Pericardium fibroblast (primary cell): Measurements from ENCODE around the gene SV2A. TPM values are rescaled to one million over a fixed set of nuclear protein-coding genes. Genes with fewer than 3 reads are reported as not detected.

Experiments
- total RNA-seq: library from RNA; depleted of rRNA; stranded (reverse); fragments of >200 nt; gene quantifications from 2 replicates; pipeline ENCODE4 v1.2.3, GENCODE V29; 2015

Gene SV2A
- 5.8 and 7.5 TPM in 2 replicates for total RNA-seq

GRCh38 chr1:149917571-149918144, at the start of gene SV2A:
Gene SV2A (minus strand): TSS chr1:149917844. CDS start chr1:149913840, 4,004 bp downstream.

DNA sequence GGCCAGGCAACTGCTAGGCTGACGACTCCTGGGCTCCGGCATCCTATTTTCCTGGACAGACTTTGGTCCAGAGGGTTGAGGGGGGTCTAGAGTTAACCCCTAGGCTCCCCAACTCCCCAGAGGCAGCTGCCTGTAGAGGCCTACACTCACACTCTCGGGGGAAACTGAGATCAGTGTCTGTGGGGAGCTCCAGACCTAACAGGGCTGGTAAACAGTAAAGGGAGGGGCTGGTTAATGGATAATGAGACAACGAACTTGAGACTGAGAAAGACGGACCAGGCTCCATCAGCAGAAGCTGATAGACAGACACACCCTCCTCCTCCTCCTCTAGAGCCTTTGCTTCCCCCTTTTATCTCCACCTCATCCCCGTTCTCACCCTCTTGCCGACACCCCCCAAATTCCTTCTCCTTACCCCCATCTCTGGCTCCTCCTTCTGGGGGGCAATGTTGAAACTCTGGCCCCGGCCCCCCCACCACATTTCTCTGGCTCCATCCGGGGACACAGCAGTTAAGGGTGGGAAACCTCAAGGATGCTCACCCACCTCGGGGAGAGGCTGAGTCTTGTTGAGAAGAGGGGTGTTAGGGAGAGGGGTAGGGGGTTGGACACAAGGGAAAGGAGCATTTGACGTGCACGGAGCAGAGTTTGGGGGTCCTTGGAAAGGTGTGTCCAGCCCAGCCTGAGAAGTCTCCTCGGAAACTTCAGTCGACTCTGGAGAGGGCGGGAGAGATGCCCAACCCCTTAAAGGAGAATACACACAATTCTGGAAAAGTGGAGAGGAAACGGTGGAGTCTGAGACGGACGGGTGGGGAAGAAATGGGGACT, 18.7 kb upstream of the SV2A start, which contains the start of gene MTMR11:
TSS of gene MTMR11 (minus strand) at position 710 of the 822 bp plus-strand sequence. CDS start at position 478, 232 bp downstream.

GRCh38 chr1:149927563-149928400, 10.1 kb upstream of the SV2A start, which contains the start of gene SF3B4:
Gene SF3B4 (minus strand): TSS chr1:149927803. CDS start chr1:149927759, 44 bp downstream.

DNA sequence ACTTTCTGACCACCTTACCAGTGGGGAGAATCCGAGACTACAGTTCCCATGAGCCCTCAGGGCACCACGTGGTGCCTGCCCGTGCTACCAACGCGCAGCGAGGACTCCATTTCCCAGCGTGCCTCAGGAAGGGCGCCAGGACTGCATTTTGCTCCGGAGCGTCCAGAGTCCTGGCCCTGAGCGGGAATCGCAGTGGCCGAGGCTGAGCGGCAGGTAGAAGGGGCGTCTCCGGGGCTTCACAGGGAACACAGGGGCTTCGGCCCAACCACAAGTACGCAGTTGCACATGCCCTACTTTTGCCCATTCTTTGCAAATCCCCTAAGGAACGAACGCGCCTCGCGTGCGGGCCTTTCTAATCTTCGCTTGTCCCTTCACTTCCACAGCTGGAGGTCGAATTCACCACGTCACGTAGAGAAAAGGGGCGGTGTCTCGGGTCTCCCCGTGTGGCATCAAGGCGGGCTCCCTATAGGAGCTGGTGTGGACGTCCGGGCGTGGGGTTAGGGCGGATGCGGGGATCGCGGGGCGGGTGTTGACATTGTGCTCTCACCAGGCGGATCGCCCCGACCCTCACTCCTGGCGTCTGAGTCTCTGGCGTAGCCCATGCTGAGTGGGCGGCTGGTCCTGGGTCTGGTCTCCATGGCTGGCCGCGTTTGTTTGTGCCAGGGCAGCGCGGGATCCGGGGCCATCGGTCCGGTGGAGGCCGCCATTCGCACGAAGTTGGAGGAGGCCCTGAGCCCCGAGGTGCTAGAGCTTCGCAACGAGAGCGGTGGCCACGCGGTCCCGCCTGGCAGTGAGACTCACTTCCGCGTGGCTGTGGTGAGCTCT, 18.0 kb downstream of the SV2A start, which contains the start of gene BOLA1:
TSS of gene BOLA1 (plus strand) at position 109 of the 825 bp plus-strand sequence. CDS start at position 601, 492 bp downstream.

Other genes starting within 250 kb of the SV2A start
- gene FCGR1A, start 135.2 kb downstream of the SV2A start, total RNA-seq = not detected in 2 replicates
- gene BOLA1, start 18.3 kb downstream of the SV2A start, total RNA-seq = 12.4 and 17.6 TPM in 2 replicates
- gene SF3B4, start 10.0 kb upstream of the SV2A start, total RNA-seq = 6.7 and 8.3 TPM in 2 replicates
- gene MTMR11, start 19.0 kb upstream of the SV2A start, total RNA-seq = 3.1 and 3.9 TPM in 2 replicates
- gene OTUD7B, start 92.9 kb upstream of the SV2A start, total RNA-seq = 7.0 and 7.1 TPM in 2 replicates
- gene VPS45, start 149.9 kb upstream of the SV2A start, total RNA-seq = 17.2 and 22.5 TPM in 2 replicates
- gene PLEKHO1, start 232.1 kb upstream of the SV2A start, total RNA-seq = 20.3 and 24.5 TPM in 2 replicates